Naive thymus-derived CD8-positive, alpha-beta T cell (primary cell): Measurements from ENCODE around the gene TAF3. TPM values are rescaled to one million over a fixed set of nuclear protein-coding genes. Genes with fewer than 3 reads are reported as not detected.

ENCODE experiments used
- ATAC-seq, 2 donors: fragments of 150-1000 bp; cut with Tn5 transposase in 1 of 2; sonication (Bioruptor Pico), chemical (Tn5 transposase) in 1 of 2; 1 replicate in 1 of 2; 2 replicates in 1 of 2; pipeline ENCODE4 v1.10.0; 2021; ENCODE audit warnings: mild to moderate bottlenecking in 2 of 2, moderate library complexity in 2 of 2
- POLR2A ChIA-PET: fragments of 350-600 bp; sonication (Branson Sonifier 250); formaldehyde crosslinking; loops from one replicate; lab custom pipeline; 2021; ENCODE audit warnings: antibody characterized with exemption; lab: Charles Lee
- DNase-seq, 10 donors: peaks; one replicate each; pipeline versions ENCODE4 v3.0.0 to v3.0.0-alpha.2; 2020 to 2022
- H3K27ac Mint-ChIP-seq, 10 donors: one replicate each; pipeline ENCODE4 v1.8.0; 2020 to 2022; ENCODE audit warnings: mild to moderate bottlenecking in 10 of 10, mixed read lengths in 10 of 10, moderate library complexity in 4 of 10, inconsistent platforms in 1 of 10
- H3K27me3 Mint-ChIP-seq, 5 donors: one replicate each; pipeline ENCODE4 v1.8.0; 2021 to 2022; ENCODE audit warnings: mixed read lengths in 5 of 5
- H3K36me3 Mint-ChIP-seq, 3 donors: one replicate each; pipeline ENCODE4 v1.8.0; 2020 to 2022; ENCODE audit warnings: mixed read lengths in 3 of 3, mild to moderate bottlenecking in 2 of 3, inconsistent platforms in 1 of 3
- H3K4me1 Mint-ChIP-seq, 4 donors: one replicate each; pipeline ENCODE4 v1.8.0; 2021 to 2022; ENCODE audit warnings: mixed read lengths in 4 of 4
- H3K4me3 Mint-ChIP-seq, 10 donors: one replicate each; pipeline ENCODE4 v1.8.0; 2020 to 2022; ENCODE audit warnings: mild to moderate bottlenecking in 10 of 10, mixed read lengths in 10 of 10, moderate library complexity in 6 of 10, inconsistent platforms in 1 of 10
- H3K9me3 Mint-ChIP-seq, 9 donors: one replicate each; pipeline ENCODE4 v1.8.0; 2020 to 2022; ENCODE audit warnings: mixed read lengths in 9 of 9, mild to moderate bottlenecking in 3 of 9, inconsistent platforms in 1 of 9, moderate library complexity in 1 of 9
- polyA plus RNA-seq, 3 donors: library from polyadenylated mRNA; unstranded; fragments of 300-500 nt; fragmentation: Illumina TruSeq; gene quantifications; one replicate each; pipeline ENCODE4 v1.2.3, GENCODE V29; 2021
- total RNA-seq, 8 experiments: library from RNA in 2 of 8; stranded (reverse) in 2 of 8; gene quantifications; one replicate each; pipeline ENCODE4 v1.2.3 and lab custom pipeline; 2021 to 2026

The TAF3 gene
- total and polyA plus RNA-seq, 5 experiments from 2014 or later: 6.8 to 24.6 (median 16.4) TPM

DNA sequence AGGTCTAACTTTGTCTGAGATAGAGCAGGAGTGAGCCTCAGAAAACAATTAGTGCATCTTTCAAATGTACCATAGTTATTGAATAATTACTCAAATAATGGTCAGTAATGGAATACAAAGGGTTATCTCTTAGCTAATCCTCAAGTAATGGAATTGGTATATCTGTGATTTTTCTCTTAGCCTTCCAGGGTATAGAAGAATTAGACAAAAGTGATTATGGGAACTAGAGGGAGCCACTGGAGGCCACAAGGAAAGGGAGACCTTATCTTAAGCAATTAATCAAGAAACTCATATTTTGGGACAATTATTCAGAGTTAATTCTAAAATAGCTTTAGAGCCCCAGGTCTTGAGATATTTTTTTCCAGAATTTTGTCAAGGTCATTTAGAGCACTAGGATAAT, 126.2 kb downstream of the TAF3 start:
- no peak overlapping the region for H3K27ac Mint-ChIP-seq
- ATAC-seq: no peak
- peaks cover 6 to 40% (median 14%) of the 10 kb centered on the region in 3 donors for H3K36me3 Mint-ChIP-seq
- peaks cover 38 to 56% (median 48%) of the 10 kb centered on the region in 4 donors for H3K4me1 Mint-ChIP-seq
- DNase-seq: no peak
- H3K9me3 Mint-ChIP-seq: peaks cover 0 to 4% (median under 1%) of the 10 kb centered on the region in 9 donors
- H3K27me3 Mint-ChIP-seq: no peaks in the 10 kb centered on the region
- POLR2A ChIA-PET: no interaction called here
- no peak overlapping the region for H3K4me3 Mint-ChIP-seq

GRCh38 chr10:7945034-7945433, 126.7 kb downstream of the TAF3 start:
- no peak for ATAC-seq
- DNase-seq: no peak
- POLR2A ChIA-PET: no interaction called here
- Mint-ChIP-seq H3K4me1 (peaks cover 41 to 58% (median 52%) of the 10 kb centered on the region in 4 donors), H3K4me3 (no peak overlapping the region), H3K27me3 (no peaks in the 10 kb centered on the region), H3K9me3 (no peaks in the 10 kb centered on the region), H3K27ac (no peak overlapping the region), H3K36me3 (peaks cover 3 to 40% (median 10%) of the 10 kb centered on the region in 3 donors)

GRCh38 chr10:7945469-7946187, 127.3 kb downstream of the TAF3 start:
- Mint-ChIP-seq H3K36me3 (peaks cover 3 to 36% (median 10%) of the 10 kb centered on the region in 3 donors), H3K27me3 (no peaks in the 10 kb centered on the region), H3K4me3 (no peak overlapping the region), H3K9me3 (no peaks in the 10 kb centered on the region), H3K27ac (peak overlapping the region in 2 of 10 donors; percentile 1 to 58), H3K4me1 (peaks cover 42 to 62% (median 53%) of the 10 kb centered on the region in 4 donors)
- no peak for ATAC-seq
- no peak for DNase-seq
- POLR2A ChIA-PET: no interaction called here

DNA sequence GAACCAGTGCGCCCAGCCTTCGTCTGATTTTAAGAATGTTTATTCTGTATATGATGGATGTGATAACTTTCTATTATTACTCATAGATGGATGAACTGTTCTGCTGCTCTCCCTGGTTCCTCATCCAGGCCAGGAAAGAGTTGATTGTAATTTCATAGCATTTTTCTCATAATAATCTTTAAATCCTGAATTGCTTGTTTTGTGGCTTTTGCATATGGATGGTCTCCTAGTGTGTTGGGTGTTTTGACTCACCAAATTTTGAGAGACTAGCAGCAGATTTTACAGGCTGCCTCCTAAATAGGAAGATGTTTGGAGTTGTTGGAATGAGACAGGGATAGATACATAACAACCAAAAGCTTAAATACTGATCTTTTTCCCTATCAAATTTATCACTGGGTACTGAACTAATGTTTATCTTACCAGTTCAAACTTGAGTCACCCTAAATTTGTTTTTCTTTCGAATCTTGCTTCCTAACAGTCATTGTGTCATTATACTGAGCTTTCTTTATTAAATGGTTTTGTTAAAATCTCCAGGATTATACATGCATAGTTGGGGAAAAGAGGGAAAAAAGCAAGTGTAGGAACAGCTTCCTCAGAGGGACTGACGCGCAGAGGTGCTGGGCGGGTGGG, 130.2 kb downstream of the TAF3 start:
- Mint-ChIP-seq H3K4me1 (peaks cover 44 to 54% (median 51%) of the 10 kb centered on the region in 4 donors), H3K4me3 (no peak overlapping the region), H3K27me3 (no peaks in the 10 kb centered on the region), H3K36me3 (peaks cover 3 to 28% (median 10%) of the 10 kb centered on the region in 3 donors), H3K9me3 (no peaks in the 10 kb centered on the region), H3K27ac (no peak overlapping the region)
- POLR2A ChIA-PET: no interaction called here
- ATAC-seq (no peak), DNase-seq (no peak)

DNA sequence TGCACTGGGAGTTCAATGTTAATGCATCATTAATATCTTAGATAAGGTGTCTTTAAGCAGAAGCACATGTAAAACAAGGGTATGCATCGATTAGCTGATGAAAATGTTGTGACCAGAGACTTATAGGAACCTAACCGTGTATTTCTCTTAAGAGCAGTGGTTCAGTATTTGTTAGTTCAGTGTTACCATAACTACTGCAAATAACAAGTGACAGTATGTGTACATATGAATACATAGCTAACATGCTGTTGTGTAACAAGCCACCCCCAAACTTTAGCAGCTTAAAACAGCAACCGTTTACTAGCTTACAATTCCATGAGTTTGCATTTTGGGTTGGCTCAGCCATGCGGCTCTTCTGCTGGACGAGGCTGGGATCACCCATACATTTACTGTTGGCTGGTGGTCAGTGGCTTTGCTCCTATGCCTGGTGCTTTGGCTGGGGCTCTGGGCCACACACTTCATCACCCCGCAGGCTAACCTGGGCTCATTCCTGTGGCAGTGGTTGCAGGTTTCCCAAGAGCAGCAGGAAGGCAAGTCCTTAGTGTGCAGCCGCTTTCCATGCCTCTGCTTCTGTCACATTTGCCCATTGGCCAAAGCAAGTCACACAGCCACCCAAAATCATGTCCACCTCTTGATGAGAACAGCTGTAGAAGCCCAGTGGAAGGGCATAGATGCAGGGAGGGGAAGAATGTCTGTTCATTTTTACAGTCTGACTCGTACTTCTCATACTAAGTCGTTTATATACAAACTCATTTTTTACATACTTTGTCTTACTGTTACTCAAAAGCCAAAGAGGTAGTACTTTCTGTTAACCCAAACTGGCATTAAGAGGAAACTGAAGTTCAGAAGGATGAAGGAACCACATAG, 132.9 kb downstream of the TAF3 start:
- ATAC-seq (no peak), DNase-seq (no peak)
- peaks cover 29 to 56% (median 38%) of the 10 kb centered on the region in 4 donors for H3K4me1 Mint-ChIP-seq
- POLR2A ChIA-PET: no interaction called here
- H3K9me3 Mint-ChIP-seq: no peaks in the 10 kb centered on the region
- H3K36me3 Mint-ChIP-seq: peaks cover 1 to 21% (median 10%) of the 10 kb centered on the region in 3 donors
- no peaks in the 10 kb centered on the region for H3K27me3 Mint-ChIP-seq
- H3K4me3 Mint-ChIP-seq: no peak overlapping the region
- no peak overlapping the region for H3K27ac Mint-ChIP-seq

DNA sequence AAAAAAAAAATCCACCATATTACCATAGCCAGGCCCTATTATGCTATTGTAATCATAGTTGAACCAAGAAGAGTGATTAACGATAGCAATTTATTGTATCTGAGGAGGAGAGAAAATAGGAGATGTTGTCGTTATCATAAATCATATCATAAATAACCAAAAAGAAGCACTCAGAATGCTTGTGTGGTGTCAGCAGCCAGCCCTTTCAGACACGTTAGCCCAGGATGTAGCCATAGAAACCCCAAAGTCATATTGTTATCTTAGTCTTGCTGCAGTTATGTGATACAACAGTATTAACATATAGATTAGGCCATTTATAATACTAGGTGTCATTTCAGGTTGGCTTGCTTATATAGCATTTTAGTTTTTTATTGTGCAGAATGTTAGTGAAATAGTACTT, 134.0 kb downstream of the TAF3 start:
- no peaks in the 10 kb centered on the region for H3K27me3 Mint-ChIP-seq
- no peaks in the 10 kb centered on the region for H3K9me3 Mint-ChIP-seq
- no peak overlapping the region for H3K4me3 Mint-ChIP-seq
- peaks cover 3 to 15% (median 6%) of the 10 kb centered on the region in 3 donors for H3K36me3 Mint-ChIP-seq
- DNase-seq (no peak), ATAC-seq (no peak)
- peaks cover 29 to 50% (median 39%) of the 10 kb centered on the region in 4 donors for H3K4me1 Mint-ChIP-seq
- H3K27ac Mint-ChIP-seq: no peak overlapping the region
- POLR2A ChIA-PET: no interaction called here

DNA sequence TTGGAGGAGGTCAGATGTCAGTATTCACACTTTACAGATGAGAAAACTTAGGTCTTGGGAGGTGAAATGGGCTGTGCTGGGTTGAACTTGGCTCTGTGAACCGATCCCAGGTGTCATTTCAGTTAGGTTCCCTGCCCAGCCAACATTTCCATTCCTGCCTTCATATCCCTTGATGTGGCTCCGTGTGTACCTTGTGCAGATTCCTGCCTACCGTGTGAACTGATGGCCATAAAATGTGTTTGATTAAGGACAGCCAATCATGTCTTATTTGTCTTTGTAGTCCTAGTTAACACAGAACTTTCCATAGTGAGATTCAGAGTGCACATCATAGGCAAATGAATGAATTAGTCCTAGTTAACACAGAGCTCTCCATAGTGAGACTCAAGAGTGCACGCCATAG, 135.1 kb downstream of the TAF3 start:
- POLR2A ChIA-PET: no interaction called here
- ATAC-seq (no peak), DNase-seq (no peak)
- peak overlapping the region in 2 of 10 donors; percentile 12 to 54 for H3K27ac Mint-ChIP-seq
- H3K9me3 Mint-ChIP-seq: no peaks in the 10 kb centered on the region
- H3K4me1 Mint-ChIP-seq: peaks cover 23 to 43% (median 34%) of the 10 kb centered on the region in 4 donors
- no peak overlapping the region for H3K4me3 Mint-ChIP-seq
- H3K27me3 Mint-ChIP-seq: no peaks in the 10 kb centered on the region
- peaks cover 3 to 12% (median 4%) of the 10 kb centered on the region in 3 donors for H3K36me3 Mint-ChIP-seq

- peaks cover 0 to 12% (median 3%) of the 10 kb centered on the region in 3 donors for H3K36me3 Mint-ChIP-seq
- ATAC-seq (no peak), DNase-seq (no peak)
- POLR2A ChIA-PET: interaction anchor here (0.6 kb wide), 1 partner anchor 1941 kb away, joined by 3 read pairs; no protein-coding TSS in a partner anchor
- no peaks in the 10 kb centered on the region for H3K9me3 Mint-ChIP-seq
- no peak overlapping the region for H3K4me3 Mint-ChIP-seq
- H3K27me3 Mint-ChIP-seq: no peaks in the 10 kb centered on the region
- H3K27ac Mint-ChIP-seq: no peak overlapping the region
- peaks cover 7 to 32% (median 24%) of the 10 kb centered on the region in 4 donors for H3K4me1 Mint-ChIP-seq
These were observed 137.1 kb downstream of the TAF3 start for GRCh38 chr10:7955446-7955845.

GRCh38 chr10:7956508-7956907, 138.2 kb downstream of the TAF3 start:
- DNase-seq (no peak), ATAC-seq (no peak)
- POLR2A ChIA-PET: no interaction called here
- H3K27me3 Mint-ChIP-seq: no peaks in the 10 kb centered on the region
- H3K4me3 Mint-ChIP-seq: no peak overlapping the region
- H3K36me3 Mint-ChIP-seq: peaks cover 0 to 12% (median 3%) of the 10 kb centered on the region in 3 donors
- H3K9me3 Mint-ChIP-seq: no peaks in the 10 kb centered on the region
- peak overlapping the region in 1 of 10 donors; percentile 10 for H3K27ac Mint-ChIP-seq
- peaks cover 4 to 26% (median 19%) of the 10 kb centered on the region in 4 donors for H3K4me1 Mint-ChIP-seq

DNA sequence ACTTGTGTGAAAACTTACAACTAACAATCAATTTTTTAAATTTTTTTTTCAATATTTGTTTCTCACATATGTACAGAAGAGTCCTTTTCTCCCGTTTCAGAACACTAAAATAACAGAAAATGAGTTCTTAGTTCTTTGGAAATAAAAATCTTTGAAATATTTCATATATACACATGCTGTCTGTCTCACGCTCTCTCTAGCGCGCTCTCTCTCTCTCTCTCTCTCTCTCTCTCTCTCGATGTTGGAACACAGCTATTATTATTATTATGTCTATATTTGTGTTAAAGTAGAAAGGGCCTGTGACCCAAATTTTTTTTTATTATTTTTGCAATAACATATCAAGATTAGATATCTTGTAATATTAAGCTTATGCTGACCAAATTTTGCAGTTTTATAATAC, 139.3 kb downstream of the TAF3 start:
- H3K4me3 Mint-ChIP-seq: no peak overlapping the region
- H3K27ac Mint-ChIP-seq: no peak overlapping the region
- no peaks in the 10 kb centered on the region for H3K27me3 Mint-ChIP-seq
- DNase-seq: no peak
- no peaks in the 10 kb centered on the region for H3K9me3 Mint-ChIP-seq
- POLR2A ChIA-PET: no interaction called here
- ATAC-seq: no peak
- H3K4me1 Mint-ChIP-seq: peaks cover 4 to 26% (median 15%) of the 10 kb centered on the region in 4 donors
- H3K36me3 Mint-ChIP-seq: peaks cover 0 to 12% (median 3%) of the 10 kb centered on the region in 3 donors

GRCh38 chr10:7958442-7958841, 140.1 kb downstream of the TAF3 start:
- POLR2A ChIA-PET: no interaction called here
- peaks cover 4 to 19% (median 10%) of the 10 kb centered on the region in 4 donors for H3K4me1 Mint-ChIP-seq

GRCh38 chr10:7960108-7960507, 141.8 kb downstream of the TAF3 start:
- no peak overlapping the region for H3K27ac Mint-ChIP-seq
- peaks cover 4 to 12% (median 9%) of the 10 kb centered on the region in 4 donors for H3K4me1 Mint-ChIP-seq
- H3K36me3 Mint-ChIP-seq: peaks cover 13 to 22% (median 20%) of the 10 kb centered on the region in 3 donors
- H3K27me3 Mint-ChIP-seq: no peaks in the 10 kb centered on the region
- ATAC-seq: no peak
- no peak overlapping the region for H3K4me3 Mint-ChIP-seq
- POLR2A ChIA-PET: interaction anchor here (0.9 kb wide), 1 partner anchor 11 kb away, joined by 3 read pairs; no protein-coding TSS in a partner anchor
- DNase-seq: no peak
- no peaks in the 10 kb centered on the region for H3K9me3 Mint-ChIP-seq

More at GRCh38 chr10:7958442-7958841, 140.1 kb downstream of the TAF3 start:
- ATAC-seq (no peak), DNase-seq (no peak)
- Mint-ChIP-seq H3K27ac (no peak overlapping the region), H3K4me3 (no peak overlapping the region), H3K36me3 (peaks cover 0 to 9% (median 7%) of the 10 kb centered on the region in 3 donors), H3K27me3 (no peaks in the 10 kb centered on the region), H3K9me3 (no peaks in the 10 kb centered on the region)
